Gastroesophageal sphincter (tissue), 4 donors: ENCODE measurements around the gene GDPD5. TPM values are rescaled to one million over a fixed set of nuclear protein-coding genes. Genes with fewer than 3 reads are reported as not detected.

Source experiments
- ATAC-seq: fragments of 150-250 bp; one replicate; pipeline ENCODE4 v1.9.1; 2016; ENCODE audit warnings: mild to moderate bottlenecking, moderate library complexity
- H3K27ac ChIP-seq, 4 donors: fragments of 200-600 bp; sonication (generic) in 3 of 4; 1 replicate in 3 of 4; 2 replicates in 1 of 4; pipeline ENCODE4 v1.5.1; 2016 to 2019
- H3K27me3 ChIP-seq: fragments of 200-600 bp; sonication (generic); one replicate; pipeline ENCODE4 v1.5.1; 2019
- H3K36me3 ChIP-seq, 2 donors: fragments of 200-600 bp; sonication (generic); one replicate each; pipeline ENCODE4 v1.5.1; 2019; ENCODE audit warnings: control low read depth in 1 of 2
- H3K4me1 ChIP-seq, 3 donors: fragments of 200-600 bp; sonication (generic); 1 replicate in 2 of 3; 2 replicates in 1 of 3; pipeline ENCODE4 v1.5.1; 2016 to 2019; ENCODE audit warnings: control low read depth in 2 of 3
- H3K4me3 ChIP-seq, 2 donors: fragments of 200-600 bp; sonication (generic); one replicate each; pipeline ENCODE4 v1.5.1; 2019; ENCODE audit warnings: mild to moderate bottlenecking in 1 of 2, moderate library complexity in 1 of 2
- H3K9me3 ChIP-seq, 3 donors: fragments of 200-600 bp; sonication (generic); one replicate each; pipeline ENCODE4 v1.5.1; 2017 to 2019; ENCODE audit warnings: control low read depth in 2 of 3
- CTCF ChIP-seq, 4 experiments: fragments of 200-600 bp in 2 of 4; fragments of 450-650 bp in 2 of 4; sonication (generic) in 1 of 4; IDR thresholded peaks; one replicate each; pipeline ENCODE4 v1.5.1; 2017 to 2019; ENCODE audit warnings: antibody characterized with exemption in 4 of 4, mild to moderate bottlenecking in 2 of 4, moderate library complexity in 2 of 4
- EP300 ChIP-seq: sonication (generic); formaldehyde crosslinking; IDR thresholded peaks from one replicate; pipeline ENCODE4 v1.6.1; 2017; ENCODE audit warnings: antibody characterized with exemption, mild to moderate bottlenecking
- POLR2A ChIP-seq, 2 donors: fragments of 450-650 bp; IDR thresholded peaks; one replicate each; pipeline ENCODE4 v1.6.1; 2017; ENCODE audit warnings: antibody characterized with exemption in 2 of 2, mild to moderate bottlenecking in 2 of 2, moderate library complexity in 1 of 2
- POLR2AphosphoS5 ChIP-seq: sonication (generic); formaldehyde crosslinking; IDR thresholded peaks from one replicate; pipeline ENCODE4 v1.6.1; 2017; ENCODE audit warnings: antibody characterized with exemption
- WGBS, 2 donors: methylation state at CpG; one replicate each; pipeline ENCODE4 v1.1.5; 2018; ENCODE audit warnings: low coverage in 1 of 2; 5-methylcytosine and 5-hydroxymethylcytosine counted together
- total RNA-seq, 4 donors: library from RNA; depleted of rRNA; stranded (reverse); fragments of >200 nt; gene quantifications; one replicate each; pipeline ENCODE4 v1.1.0, GENCODE V29; 2016

GDPD5 gene
- 1 to 10 TPM; 3.8 to 9.3 (median 6.4) TPM for total RNA-seq

- 0% methylated on average over 8 of the region's 99 CpGs; no CpG with 5 or more reads in 1 of the 2 donors for WGBS, 2 donors
- ATAC-seq: peak; percentile 93
- peak within 1 kb of the TSS in 3 of 4 donors; percentile 59 to 72 (median 63) for H3K27ac ChIP-seq
Observed at GRCh38 chr11:75525433-75526191, at the start of gene GDPD5. GDPD5 (minus strand) TSS chr11:75525941; CDS start chr11:75477735, 48,206 bp downstream.

GRCh38 chr11:75574698-75575602 lies 49.2 kb upstream of the GDPD5 start:
- Histone ChIP-seq H3K27ac (peak overlapping the region in 2 of 4 donors; percentile 23 to 42), H3K9me3 (no peaks in the 10 kb centered on the region), H3K36me3 (peaks cover 0 to 49% of the 10 kb centered on the region in 2 donors), H3K4me3 (no peak overlapping the region), H3K4me1 (peaks cover 0 to 56% (median 0%) of the 10 kb centered on the region in 3 donors), H3K27me3 (no peaks in the 10 kb centered on the region)
- 56% methylated on average over 5 of the region's 12 CpGs; no CpG with 5 or more reads in 1 of the 2 donors for WGBS, 2 donors
- TF ChIP-seq CTCF (IDR thresholded peaks at IDR 0.05) (peak in 1 of 4 experiments; percentile 36), POLR2A (IDR thresholded peaks at IDR 0.05) (no peak)
- no peak for ATAC-seq

More at GRCh38 chr11:75525433-75526191, at the start of gene GDPD5:
- H3K27me3 ChIP-seq: peaks cover 13% of the 10 kb centered on the region
- H3K36me3 ChIP-seq: no peaks in the 10 kb centered on the region
- TF ChIP-seq POLR2AphosphoS5 (no peak), CTCF (IDR thresholded peaks at IDR 0.05) (peak in 3 of 4 experiments; percentile 40 to 76 (median 52))
- H3K9me3 ChIP-seq: no peaks in the 10 kb centered on the region
- peaks cover 0 to 40% (median 14%) of the 10 kb centered on the region in 3 donors for H3K4me1 ChIP-seq
- H3K4me3 ChIP-seq: peak within 1 kb of the TSS; percentile 60 to 74

- ATAC-seq: peak; percentile 46
- Histone ChIP-seq H3K27ac (peak overlapping the region in 3 of 4 donors; percentile 36 to 41 (median 38)), H3K36me3 (peaks cover 0 to 72% of the 10 kb centered on the region in 2 donors), H3K4me3 (no peak overlapping the region), H3K27me3 (no peaks in the 10 kb centered on the region), H3K4me1 (peaks cover 0 to 78% (median 0%) of the 10 kb centered on the region in 3 donors), H3K9me3 (no peaks in the 10 kb centered on the region)
- 44 to 50% methylated on average over 5 to 6 of the region's 8 CpGs for WGBS, 2 donors
- TF ChIP-seq POLR2AphosphoS5 (peak; percentile 29), EP300 (no peak)
Observed at GRCh38 chr11:75572744-75573143, 47.0 kb upstream of the GDPD5 start.

GRCh38 chr11:75571625-75572024 lies 45.9 kb upstream of the GDPD5 start:
- TF ChIP-seq POLR2A (IDR thresholded peaks at IDR 0.05): no peak
- Histone ChIP-seq H3K27me3 (no peaks in the 10 kb centered on the region), H3K36me3 (peaks cover 0 to 83% of the 10 kb centered on the region in 2 donors), H3K27ac (peak overlapping the region in 3 of 4 donors; percentile 21 to 41 (median 38)), H3K4me3 (no peak overlapping the region), H3K4me1 (peaks cover 0 to 80% (median 0%) of the 10 kb centered on the region in 3 donors), H3K9me3 (no peaks in the 10 kb centered on the region)
- WGBS, 2 donors: 100% methylated on average over 1 of the region's 14 CpGs; no CpG with 5 or more reads in 1 of the 2 donors
- no peak for ATAC-seq

GRCh38 chr11:75570559-75571139 lies 44.9 kb upstream of the GDPD5 start:
- Histone ChIP-seq H3K9me3 (no peaks in the 10 kb centered on the region), H3K4me3 (no peak overlapping the region), H3K27me3 (no peaks in the 10 kb centered on the region), H3K36me3 (peaks cover 0 to 92% of the 10 kb centered on the region in 2 donors), H3K27ac (peak overlapping the region in 3 of 4 donors; percentile 11 to 38 (median 38)), H3K4me1 (peaks cover 0 to 81% (median 9%) of the 10 kb centered on the region in 3 donors)
- WGBS, 2 donors: 65 to 67% methylated on average over 3 of the region's 9 CpGs
- no peak for TF ChIP-seq POLR2A (IDR thresholded peaks at IDR 0.05)
- ATAC-seq: peak; percentile 27
